HG03064 (cell line): ENCODE measurements around the gene SGSM1.
"Not testable (repeated sequence)": the region's sequence is repeated elsewhere in the genome, so short reads cannot be mapped to it uniquely, and the experiment has no call there.

Source experiments
- ATAC-seq: cut with Tn5 transposase; IDR thresholded peaks from one replicate; pipeline ENCODE4 v1.9.1; 2021; ENCODE audit warnings: low read depth; ENCODE audit not compliant: unreplicated experiment

SGSM1 gene

GRCh38 chr22:24836282-24836681 is 30.3 kb downstream of the SGSM1 start:
- no peak for ATAC-seq

GRCh38 chr22:24837517-24837916 is 31.5 kb downstream of the SGSM1 start:
- not testable (repeated sequence) for ATAC-seq

- ATAC-seq: no peak
Observed at GRCh38 chr22:24841261-24841660, 35.2 kb downstream of the SGSM1 start.

GRCh38 chr22:24843048-24843447 is 37.0 kb downstream of the SGSM1 start:
- no peak for ATAC-seq

- ATAC-seq: no peak
Observed at GRCh38 chr22:24845041-24845898, 39.3 kb downstream of the SGSM1 start.

- no peak for ATAC-seq
Observed at GRCh38 chr22:24847490-24847889, 41.5 kb downstream of the SGSM1 start.

- ATAC-seq: no peak
Observed at GRCh38 chr22:24848559-24849168, 42.7 kb downstream of the SGSM1 start.

- no peak for ATAC-seq
Observed at GRCh38 chr22:24855794-24856193, 49.8 kb downstream of the SGSM1 start.

- ATAC-seq: no peak
Observed at GRCh38 chr22:24857576-24857975, 51.6 kb downstream of the SGSM1 start.

- ATAC-seq: no peak
Observed at GRCh38 chr22:24859587-24859986, 53.6 kb downstream of the SGSM1 start.

GRCh38 chr22:24865508-24865907 is 59.5 kb downstream of the SGSM1 start:
- ATAC-seq: no peak

- ATAC-seq: no peak
Observed at GRCh38 chr22:24867323-24868022, 61.5 kb downstream of the SGSM1 start.

- ATAC-seq: no peak
Observed at GRCh38 chr22:24868979-24869378, 63.0 kb downstream of the SGSM1 start.

GRCh38 chr22:24871611-24872205 is 65.7 kb downstream of the SGSM1 start:
- no peak for ATAC-seq

- ATAC-seq: no peak
Observed at GRCh38 chr22:24873226-24873625, 67.2 kb downstream of the SGSM1 start.

GRCh38 chr22:24875862-24876506 is 70.0 kb downstream of the SGSM1 start:
- ATAC-seq: no peak

GRCh38 chr22:24876700-24877099 is 70.7 kb downstream of the SGSM1 start:
- no peak for ATAC-seq

- ATAC-seq: no peak
Observed at GRCh38 chr22:24878969-24879368, 73.0 kb downstream of the SGSM1 start.

GRCh38 chr22:24883432-24883831 is 77.4 kb downstream of the SGSM1 start:
- no peak for ATAC-seq

- no peak for ATAC-seq
Observed at GRCh38 chr22:24887260-24887659, 81.2 kb downstream of the SGSM1 start.
